Measurements from ENCODE around the gene SLC25A19.

- TF ChIP-seq POLR2AphosphoS5 (IDR thresholded peaks at IDR 0.05; ENCODE audit: low read depth, low read length) = no peak
- TF ChIP-seq POLR2A (IDR thresholded peaks at IDR 0.05; ENCODE audit: low read depth, low read length) = no peak
These were observed 49.3 kb downstream of the SLC25A19 start for GRCh38 chr17:75239778-75240393.
